Measurements from ENCODE around the gene WNK2. TPM values are rescaled to one million over a fixed set of nuclear protein-coding genes. Genes with fewer than 3 reads are reported as not detected.

Gene WNK2
- total RNA-seq, 1 donor from 2014 or later, result 0.06 TPM

GRCh38 chr9:93212409-93212808 lies 28.5 kb downstream of the WNK2 start:
- no peak for DNase-seq (ENCODE audit: extremely low read depth, low read depth, low spot score)

- no peak for DNase-seq (ENCODE audit: extremely low read depth, low read depth, low spot score)
Observed at GRCh38 chr9:93216073-93216365, 32.1 kb downstream of the WNK2 start.

- no peak for DNase-seq (ENCODE audit: extremely low read depth, low read depth, low spot score)
Observed at GRCh38 chr9:93217706-93218105, 33.8 kb downstream of the WNK2 start.

- DNase-seq (ENCODE audit: extremely low read depth, low read depth, low spot score), result no peak
Observed at GRCh38 chr9:93218161-93218560, 34.2 kb downstream of the WNK2 start.

- DNase-seq (ENCODE audit: extremely low read depth, low read depth, low spot score), result no peak
Observed at GRCh38 chr9:93218671-93219420, 34.9 kb downstream of the WNK2 start.

- DNase-seq (ENCODE audit: extremely low read depth, low read depth, low spot score), result no peak
Observed at GRCh38 chr9:93219692-93220091, 35.8 kb downstream of the WNK2 start.

GRCh38 chr9:93220627-93221026 lies 36.7 kb downstream of the WNK2 start:
- DNase-seq (ENCODE audit: extremely low read depth, low read depth, low spot score), result no peak

- DNase-seq (ENCODE audit: extremely low read depth, low read depth, low spot score), result no peak
Observed at GRCh38 chr9:93221044-93221443, 37.1 kb downstream of the WNK2 start.

- DNase-seq (ENCODE audit: extremely low read depth, low read depth, low spot score), result no peak
Observed at GRCh38 chr9:93222890-93223259, 38.9 kb downstream of the WNK2 start.

- no peak for DNase-seq (ENCODE audit: extremely low read depth, low read depth, low spot score)
Observed at GRCh38 chr9:93223260-93224180, 39.6 kb downstream of the WNK2 start.

- DNase-seq (ENCODE audit: extremely low read depth, low read depth, low spot score), result no peak
Observed at GRCh38 chr9:93224591-93224990, 40.7 kb downstream of the WNK2 start.

- no peak for DNase-seq (ENCODE audit: extremely low read depth, low read depth, low spot score)
Observed at GRCh38 chr9:93225417-93225816, 41.5 kb downstream of the WNK2 start.

- DNase-seq (ENCODE audit: extremely low read depth, low read depth, low spot score), result no peak
Observed at GRCh38 chr9:93225892-93226291, 42.0 kb downstream of the WNK2 start.

- DNase-seq (ENCODE audit: extremely low read depth, low read depth, low spot score), result no peak
Observed at GRCh38 chr9:93226819-93227218, 42.9 kb downstream of the WNK2 start.

- DNase-seq (ENCODE audit: extremely low read depth, low read depth, low spot score), result no peak
Observed at GRCh38 chr9:93228030-93228429, 44.1 kb downstream of the WNK2 start.

GRCh38 chr9:93228453-93228852 lies 44.5 kb downstream of the WNK2 start:
- no peak for DNase-seq (ENCODE audit: extremely low read depth, low read depth, low spot score)

GRCh38 chr9:93229636-93230035 lies 45.7 kb downstream of the WNK2 start:
- DNase-seq (ENCODE audit: extremely low read depth, low read depth, low spot score), result no peak

GRCh38 chr9:93230185-93230584 lies 46.2 kb downstream of the WNK2 start:
- no peak for DNase-seq (ENCODE audit: extremely low read depth, low read depth, low spot score)

GRCh38 chr9:93230601-93231000 lies 46.7 kb downstream of the WNK2 start:
- no peak for DNase-seq (ENCODE audit: extremely low read depth, low read depth, low spot score)

- no peak for DNase-seq (ENCODE audit: extremely low read depth, low read depth, low spot score)
Observed at GRCh38 chr9:93231121-93231694, 47.3 kb downstream of the WNK2 start.

GRCh38 chr9:93231716-93232115 lies 47.8 kb downstream of the WNK2 start:
- DNase-seq (ENCODE audit: extremely low read depth, low read depth, low spot score), result no peak

Measured in glomerular endothelial cell (primary cell).